Epithelial cell of esophagus (primary cell): Measurements from ENCODE around the gene MRPL16.
"Not testable (repeated sequence)": the region's sequence is repeated elsewhere in the genome, so short reads cannot be mapped to it uniquely, and the experiment has no call there.

Experiments
- DNase-seq: peaks from one replicate; pipeline ENCODE4 v3.0.0; 2010; ENCODE audit warnings: low read depth
- H3K4me3 ChIP-seq: 2 replicates; pipeline ENCODE4 v1.5.1; 2011; ENCODE audit warnings: mild to moderate bottlenecking, low read length, control low read depth
- CTCF ChIP-seq: IDR thresholded peaks from 2 replicates; pipeline ENCODE4 v1.5.1; 2011; ENCODE audit warnings: low read depth, mild to moderate bottlenecking, low read length, control low read depth, inconsistent platforms; ENCODE audit not compliant: insufficient read depth; ENCODE audit errors: missing control alignments

Gene MRPL16

GRCh38 chr11:59785818-59786217 is 24.8 kb downstream of the MRPL16 start:
- no peak overlapping the region for H3K4me3 ChIP-seq
- no peak for TF ChIP-seq CTCF

GRCh38 chr11:59784441-59784840 is 26.1 kb downstream of the MRPL16 start:
- not testable (repeated sequence) for DNase-seq, H3K4me3 ChIP-seq

More at GRCh38 chr11:59785818-59786217, 24.8 kb downstream of the MRPL16 start:
- no peak for DNase-seq

- no peak for DNase-seq
- TF ChIP-seq CTCF, result no peak
- H3K4me3 ChIP-seq, result no peak overlapping the region
Measured at GRCh38 chr11:59783632-59784090, 26.9 kb downstream of the MRPL16 start.

GRCh38 chr11:59782080-59782479 is 28.5 kb downstream of the MRPL16 start:
- H3K4me3 ChIP-seq, result no peak overlapping the region
- DNase-seq, result no peak
- TF ChIP-seq CTCF, result no peak

- DNase-seq, result peak; percentile 49
- no peak overlapping the region for H3K4me3 ChIP-seq
- no peak for TF ChIP-seq CTCF
Measured at GRCh38 chr11:59779487-59779886, 31.1 kb downstream of the MRPL16 start.

- DNase-seq, result no peak
- TF ChIP-seq CTCF, result no peak
- no peak overlapping the region for H3K4me3 ChIP-seq
Measured at GRCh38 chr11:59778122-59778521, 32.5 kb downstream of the MRPL16 start.

GRCh38 chr11:59777104-59777503 is 33.5 kb downstream of the MRPL16 start:
- no peak for DNase-seq
- no peak for TF ChIP-seq CTCF
- H3K4me3 ChIP-seq, result no peak overlapping the region
